ENCODE data around the gene NACC2.
A peak's percentile ranks its signal among the peaks of the same experiment; 100 is the strongest.
"Not testable (repeated sequence)": the region's sequence is repeated elsewhere in the genome, so short reads cannot be mapped to it uniquely, and the experiment has no call there.

NACC2 gene

DNA sequence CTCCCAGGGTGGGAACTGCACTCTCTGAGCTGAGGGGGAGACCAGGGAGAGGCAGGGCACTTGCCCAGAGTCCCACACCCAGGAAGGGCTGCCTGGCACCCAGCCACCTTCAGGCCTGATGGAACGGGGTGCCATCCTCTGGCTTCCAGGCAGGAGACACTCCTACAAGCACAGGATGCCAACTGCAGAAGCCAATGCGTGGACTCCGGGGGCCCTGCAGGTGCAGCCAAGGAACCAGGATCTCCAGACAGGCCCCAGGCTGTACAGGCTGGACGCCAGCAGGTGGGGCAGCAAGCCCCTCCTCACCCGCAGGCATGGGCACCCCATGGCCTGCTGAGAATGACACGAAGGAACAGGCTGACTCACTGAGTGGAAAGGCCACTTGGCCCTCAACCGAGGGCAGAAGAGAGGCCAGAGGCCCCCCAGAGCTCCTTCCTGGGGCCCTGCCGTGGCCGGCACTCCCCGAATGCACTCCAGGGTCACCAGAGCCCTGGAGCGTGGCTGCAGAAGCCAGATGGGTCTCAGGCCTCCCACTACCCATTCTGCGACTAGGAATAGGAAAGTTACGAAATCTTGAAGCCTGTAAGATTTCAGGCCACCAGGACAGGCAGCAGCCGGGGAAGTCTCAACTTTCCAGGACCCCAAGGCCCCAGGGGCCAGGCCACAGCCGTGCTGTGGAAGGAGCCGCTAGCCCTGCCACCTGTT is 15.7 kb downstream of the NACC2 start:
- no peak for DNase-seq

GRCh38 chr9:136078498-136079011 is 16.5 kb downstream of the NACC2 start:
- DNase-seq = no peak

DNA sequence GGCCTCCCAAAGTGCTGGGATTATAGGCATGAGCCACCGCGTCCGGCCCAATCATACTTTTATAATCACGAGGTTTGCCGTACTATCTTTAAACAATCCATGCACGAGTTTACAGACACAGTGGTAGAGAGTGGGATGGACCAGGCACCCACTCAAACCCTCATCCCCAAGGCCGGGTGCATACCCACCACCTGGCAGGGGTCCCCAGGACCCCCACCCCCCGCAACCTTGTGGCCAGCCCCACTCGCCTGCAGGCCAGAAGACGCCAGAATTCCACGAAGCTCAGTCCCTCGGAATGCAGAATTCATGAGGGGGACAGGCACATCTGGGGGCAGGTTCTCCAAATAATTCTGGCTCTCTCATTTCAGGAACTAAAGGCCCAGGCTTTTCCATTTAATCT is 17.1 kb downstream of the NACC2 start:
- no peak for DNase-seq

GRCh38 chr9:136077491-136077890 is 17.6 kb downstream of the NACC2 start:
- no peak for DNase-seq

- peak in 1 of 6 experiments; percentile 17 for DNase-seq
Measured at GRCh38 chr9:136075881-136076678, 19.0 kb downstream of the NACC2 start.

DNA sequence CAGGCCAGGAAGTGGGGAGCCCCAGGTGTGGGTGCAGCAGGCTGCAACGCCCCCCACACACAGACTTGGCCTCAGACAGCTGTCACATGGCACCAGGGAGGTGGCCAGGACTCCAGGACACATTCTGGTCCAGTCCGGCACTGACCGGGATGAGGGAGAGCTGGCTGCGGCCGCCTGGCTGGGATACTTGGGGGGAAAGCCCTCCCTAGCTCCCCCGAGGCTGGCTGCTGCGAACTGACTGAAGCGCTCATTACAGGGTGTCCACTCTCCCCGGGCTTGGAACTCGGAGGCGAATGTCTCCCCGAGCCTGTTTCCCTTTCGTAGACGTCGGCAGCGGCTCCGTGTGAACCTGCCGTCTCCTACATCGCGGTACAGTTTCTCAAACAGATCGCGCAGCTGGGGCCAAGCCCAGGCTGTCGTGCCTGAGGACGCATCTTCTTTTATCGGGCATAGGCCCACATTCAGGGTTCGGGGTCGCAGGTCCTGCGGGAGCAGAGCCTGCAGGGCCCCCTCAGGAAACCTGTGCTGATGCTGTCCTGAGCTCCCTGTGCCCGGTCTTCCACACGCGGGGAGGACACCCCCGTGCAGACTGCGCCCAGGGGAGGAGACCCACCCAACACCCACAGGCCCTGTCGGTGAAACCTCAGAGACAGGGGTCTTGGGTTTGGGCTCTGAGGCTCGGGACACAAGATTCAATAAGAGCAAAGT is 19.8 kb downstream of the NACC2 start:
- DNase-seq = no peak

- no peak for DNase-seq
Measured at GRCh38 chr9:136074706-136075105, 20.4 kb downstream of the NACC2 start.

DNA sequence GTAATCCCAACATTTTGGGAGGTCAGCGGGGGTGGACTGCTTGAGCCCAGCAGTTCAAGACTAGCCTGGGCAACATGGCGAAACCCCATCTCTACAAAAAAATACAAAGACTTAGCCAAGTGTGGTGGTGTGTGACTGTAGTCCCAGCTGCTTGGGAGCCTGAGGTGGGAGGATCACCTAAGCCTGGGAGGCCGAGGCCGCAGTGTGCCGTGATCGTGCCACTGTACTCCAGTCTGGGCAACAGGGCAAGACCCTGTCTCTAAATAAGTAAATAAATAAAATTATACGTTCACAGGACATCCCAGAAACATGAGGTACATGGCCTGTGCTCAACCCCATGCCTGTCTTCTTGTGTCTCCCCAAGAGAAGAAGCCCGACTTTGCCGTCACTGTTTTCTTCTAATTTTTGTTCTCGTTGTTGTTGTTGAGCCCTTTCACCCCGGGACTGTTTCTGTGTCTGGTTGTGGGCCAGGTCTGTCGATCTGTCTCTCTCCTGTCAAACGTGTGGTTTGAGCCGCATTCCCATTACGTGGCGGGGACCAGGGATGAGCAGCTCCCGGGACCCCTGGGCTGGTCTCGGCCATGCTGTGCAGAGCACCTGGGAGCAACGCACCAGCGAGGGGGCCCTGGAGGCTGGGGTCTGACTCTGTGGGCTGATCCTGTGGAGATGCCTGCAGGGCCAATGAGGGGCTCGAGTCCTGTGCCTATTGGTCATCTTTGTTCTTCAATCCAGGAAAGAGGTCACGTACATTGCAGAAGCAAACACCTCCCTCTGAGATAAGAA is 32.2 kb downstream of the NACC2 start:
- no peak for DNase-seq

DNA sequence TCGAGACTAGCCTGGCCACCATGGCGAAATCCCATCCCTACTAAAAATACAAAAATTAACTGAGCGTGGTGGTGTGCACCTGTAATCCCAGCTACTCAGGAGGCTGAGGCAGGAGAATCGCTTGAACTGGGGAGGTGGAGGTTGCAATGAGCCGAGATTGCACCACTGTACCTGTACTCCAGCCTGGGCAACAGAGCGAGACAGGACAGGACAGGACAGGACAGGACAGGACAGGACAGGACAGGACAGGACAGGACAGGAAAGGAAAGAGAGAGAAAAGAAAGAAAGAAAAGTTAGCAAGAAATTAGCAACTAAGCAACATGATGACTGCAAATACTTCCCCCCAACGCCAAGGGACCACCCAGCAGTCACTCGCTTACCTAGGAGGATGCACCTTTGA is 33.2 kb downstream of the NACC2 start:
- DNase-seq = not testable (repeated sequence)

DNA sequence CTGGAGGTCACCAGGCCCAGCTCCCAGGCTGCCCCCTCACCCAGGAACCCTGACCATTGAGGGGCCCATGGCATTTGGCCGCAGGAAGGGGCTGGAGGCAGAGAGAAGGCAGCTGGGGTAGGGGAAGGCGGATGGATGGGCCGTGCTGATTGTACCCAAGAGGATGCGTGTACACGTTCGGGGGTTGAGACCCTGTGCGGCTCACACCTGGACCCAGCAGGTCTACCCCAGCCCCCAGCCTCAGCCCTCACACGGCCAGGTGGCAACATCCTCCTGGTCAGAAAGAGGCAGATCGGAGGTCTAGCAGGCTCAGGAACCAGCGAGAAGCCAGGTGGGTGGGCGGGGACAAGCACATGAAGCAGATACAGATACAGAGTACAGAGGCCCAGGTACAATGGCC is 33.7 kb downstream of the NACC2 start:
- DNase-seq = no peak

- DNase-seq = no peak
Measured at GRCh38 chr9:136060671-136061371, 34.3 kb downstream of the NACC2 start.

DNA sequence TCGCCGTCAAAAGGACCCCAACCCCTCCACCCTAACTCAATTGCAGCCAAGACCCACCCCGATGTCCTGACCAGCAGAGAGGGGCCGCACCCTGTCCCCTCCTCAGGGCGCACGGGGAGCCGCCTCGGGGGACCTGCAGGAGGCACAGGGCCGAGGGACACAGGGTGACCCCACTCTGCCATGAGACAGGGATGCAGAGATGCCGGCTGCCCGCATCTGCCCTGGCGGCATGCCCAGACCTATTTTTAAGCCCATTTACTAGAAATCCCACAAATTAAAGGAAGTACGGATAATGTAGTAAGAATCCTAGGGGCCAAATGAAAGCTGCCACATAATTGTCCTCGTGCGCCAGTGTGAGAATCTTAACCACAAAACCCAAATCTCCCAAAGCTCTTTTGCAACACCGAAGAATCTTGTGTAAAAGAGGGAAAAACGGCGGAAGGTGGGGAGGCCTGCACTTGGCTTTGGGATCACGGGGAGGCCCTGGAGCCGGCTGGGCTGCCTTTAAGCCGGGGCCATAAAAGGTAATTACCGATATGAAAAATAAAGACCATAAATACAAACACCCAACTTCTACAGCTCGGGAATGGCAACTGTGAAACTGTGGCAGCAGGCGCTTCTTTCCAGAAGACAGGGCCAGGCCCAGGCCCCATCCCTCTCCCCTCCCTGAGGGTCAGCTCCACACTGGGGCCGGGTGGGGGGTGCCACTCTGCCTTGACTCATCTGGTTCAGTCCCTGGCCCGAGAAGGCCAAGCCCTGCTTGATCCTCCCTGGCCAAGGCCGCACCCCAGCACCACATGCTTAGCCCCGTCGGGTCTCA is 35.0 kb downstream of the NACC2 start:
- no peak for DNase-seq

- DNase-seq = no peak
Measured at GRCh38 chr9:136059321-136059791, 35.7 kb downstream of the NACC2 start.

GRCh38 chr9:136058801-136059302 is 36.2 kb downstream of the NACC2 start:
- DNase-seq = no peak

GRCh38 chr9:136058084-136058483 is 37.0 kb downstream of the NACC2 start:
- DNase-seq = no peak

DNA sequence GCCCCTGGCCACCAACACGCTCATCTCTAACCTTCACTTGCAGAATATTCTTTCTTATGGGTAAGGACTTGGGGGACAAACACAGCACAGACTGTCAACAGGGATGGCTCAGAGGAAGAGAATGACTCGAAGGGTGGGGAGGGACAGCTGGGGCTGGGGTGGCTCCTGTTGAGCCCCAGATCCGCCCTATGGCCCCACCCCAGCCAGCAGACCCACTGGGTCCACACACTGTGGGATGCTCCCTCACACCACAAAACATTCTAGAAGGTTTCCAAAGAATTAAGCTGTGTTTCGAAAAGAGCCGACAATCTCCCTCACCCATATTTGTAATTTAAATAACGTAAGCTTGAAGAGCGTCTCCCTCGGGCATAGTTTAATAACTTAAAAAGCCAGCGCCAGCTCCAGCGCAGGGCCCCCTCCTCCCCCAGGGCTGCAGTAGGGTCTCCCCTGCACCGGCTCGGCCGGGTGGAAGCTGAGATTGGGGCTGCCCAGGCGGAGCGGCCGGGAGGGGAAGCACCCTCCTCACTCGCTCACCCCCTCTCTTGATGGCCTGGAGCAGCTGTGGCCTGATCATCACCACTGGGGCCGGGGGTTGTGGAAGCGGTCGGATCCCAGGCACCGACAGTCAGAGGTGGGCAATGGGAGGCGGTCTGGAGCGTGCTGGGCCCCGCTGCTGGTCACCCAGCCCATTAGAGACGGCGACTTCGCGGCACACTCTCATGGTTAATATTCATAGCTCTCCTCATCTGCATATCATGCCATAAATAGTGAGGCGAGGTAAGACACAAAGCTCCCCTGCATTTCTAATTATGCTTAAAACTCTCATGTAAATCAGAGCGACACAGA is 37.6 kb downstream of the NACC2 start:
- DNase-seq = no peak

- DNase-seq = no peak
Measured at GRCh38 chr9:136056546-136057235, 38.4 kb downstream of the NACC2 start.

DNA sequence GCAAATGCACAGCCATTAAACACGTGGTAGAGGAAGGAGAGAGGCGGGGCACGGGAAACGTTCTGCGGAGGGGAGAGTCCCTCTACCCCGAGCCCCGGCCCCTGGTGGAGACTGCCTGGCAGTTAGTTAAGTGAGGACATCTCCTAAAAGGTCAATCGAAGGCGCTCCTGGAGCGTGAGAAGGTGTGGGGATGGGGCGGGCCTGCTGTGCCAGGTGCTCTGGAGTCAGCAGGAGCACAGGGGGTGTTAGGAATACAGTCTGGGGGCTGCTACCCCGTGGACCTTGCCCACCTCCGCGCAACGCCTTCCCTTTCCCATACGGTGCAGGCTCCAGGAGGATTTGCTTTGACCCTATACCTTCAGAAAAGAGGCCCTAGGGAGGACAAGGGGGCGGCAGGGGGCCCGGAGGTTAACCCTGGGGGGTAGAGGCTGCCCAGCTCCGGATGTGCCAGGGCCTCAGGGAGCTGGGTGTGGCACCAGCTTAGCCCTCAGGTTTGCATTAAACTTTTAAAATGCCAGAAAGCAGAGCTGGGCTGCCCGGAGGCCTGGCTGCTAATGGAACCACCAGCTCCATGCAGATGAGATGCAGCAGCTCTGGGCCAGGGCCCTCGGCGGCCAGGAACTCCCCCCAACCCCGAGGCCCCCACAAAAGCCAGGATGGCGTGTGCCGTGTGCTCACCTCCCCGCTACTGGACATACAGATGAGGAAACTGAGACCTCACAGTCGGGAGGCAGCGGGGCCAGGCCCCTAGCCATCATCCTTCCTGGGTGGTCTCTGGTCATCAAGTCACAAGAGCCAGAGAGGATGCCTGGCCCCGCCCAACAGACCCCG is 39.2 kb downstream of the NACC2 start:
- DNase-seq = no peak

All from stimulated activated naive CD4-positive, alpha-beta T cell (primary cell).